ENCODE results near the gene TRMT61A. TPM values are rescaled to one million over a fixed set of nuclear protein-coding genes. Genes with fewer than 3 reads are reported as not detected.

The TRMT61A gene
- total RNA-seq, 1 experiment from 2014 or later = 14.9 TPM

DNA sequence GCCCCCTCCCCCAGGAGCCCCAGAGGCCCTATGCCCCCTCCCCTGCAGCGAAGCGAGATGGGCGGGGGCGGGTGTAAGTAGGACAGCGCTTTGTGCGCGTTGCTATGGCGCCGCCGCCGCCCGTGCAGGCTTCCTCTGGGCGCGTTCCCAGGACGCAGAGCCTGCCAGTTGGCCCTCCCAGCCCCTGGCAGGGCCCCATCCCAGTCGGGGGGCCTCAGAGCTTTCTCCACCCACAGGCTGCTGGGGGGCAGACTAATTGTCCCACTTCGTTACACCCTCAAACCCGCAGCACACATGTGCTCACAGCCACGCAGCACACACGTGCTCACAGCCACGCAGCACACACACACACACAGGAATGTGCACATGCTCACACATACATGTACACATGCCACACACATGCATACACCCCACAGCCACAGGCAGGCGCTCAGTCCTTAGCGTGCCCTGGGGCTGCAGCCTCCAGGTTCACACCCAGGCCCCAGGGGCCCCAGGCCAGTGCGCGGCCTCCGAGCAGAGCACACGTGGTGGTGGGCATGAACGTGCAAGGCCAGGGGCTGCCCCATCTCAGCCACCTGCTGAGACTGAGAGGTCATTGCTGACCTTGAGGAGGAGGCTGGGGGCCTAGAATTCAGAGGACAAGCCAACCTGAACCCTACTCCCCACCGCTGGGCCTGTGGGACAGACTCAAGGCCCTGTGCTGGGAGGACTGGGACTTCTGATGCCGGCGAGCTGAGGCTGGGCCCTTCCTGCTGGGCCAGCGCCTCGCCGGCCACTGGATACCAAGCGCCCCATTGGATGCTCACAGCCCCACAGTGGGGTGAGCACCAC is 15.6 kb downstream of the TRMT61A start:
- CTCF ChIA-PET = interaction anchor here (1.2 kb wide), 1 partner anchor 24 kb away, joined by 5 read pairs; no protein-coding TSS in a partner anchor
- BruUV-seq (replicated peaks) = no TSS peak

More for the DNA sequence above, 15.6 kb downstream of the TRMT61A start:
- POLR2A ChIA-PET = interaction anchor here (2.6 kb wide), 1 partner anchor 23 kb away, joined by 12 read pairs; no protein-coding TSS in a partner anchor
- no peak overlapping the region for H3K4me2 ChIP-seq (ENCODE audit: low read length)
- H3K4me1 ChIP-seq (ENCODE audit: control insufficient read depth in 1 of 2, insufficient read depth in 2 of 2, low read length in 2 of 2) = peaks cover 31 to 40% of the 10 kb centered on the region in 2 experiments
- TF ChIP-seq POLR2AphosphoS5 (IDR thresholded peaks at IDR 0.05; ENCODE audit: low read depth, low read length) (no peak), SP1 (IDR thresholded peaks at IDR 0.05; ENCODE audit: low read depth) (no peak), REST (IDR thresholded peaks at IDR 0.05; ENCODE audit: low read depth) (no peak), CBX3 (IDR thresholded peaks at IDR 0.05; ENCODE audit: low read depth) (no peak), EGR1 (IDR thresholded peaks at IDR 0.05; ENCODE audit: low read depth) (no peak), JUND (IDR thresholded peaks at IDR 0.05) (no peak), MAX (IDR thresholded peaks at IDR 0.05) (no peak), EZH2phosphoT487 (IDR thresholded peaks at IDR 0.05; ENCODE audit: borderline replicate concordance) (no peak), ATF3 (IDR thresholded peaks at IDR 0.05) (no peak), ELF1 (IDR thresholded peaks at IDR 0.05; ENCODE audit: borderline replicate concordance, low read depth) (no peak), FOSL1 (IDR thresholded peaks at IDR 0.05; ENCODE audit: low read depth) (no peak), EZH2 (IDR thresholded peaks at IDR 0.05) (no peak), YY1 (IDR thresholded peaks at IDR 0.05; ENCODE audit: extremely low read depth, insufficient replicate concordance, low read depth, low read length) (no peak)
- no peaks in the 10 kb centered on the region for H3K36me3 ChIP-seq (ENCODE audit: control insufficient read depth in 1 of 2, insufficient read depth in 2 of 2, low read length in 2 of 2)
- H3K27ac ChIP-seq (ENCODE audit: low read depth, low read length) = no peak overlapping the region
- no peak overlapping the region for H3K4me3 ChIP-seq (replicated peaks in 1 of 2; ENCODE audit: low read depth in 1 of 2, low read length in 2 of 2)
- no peak for DNase-seq (ENCODE audit: low read depth, low spot score)
- intact Hi-C loops (cut with micrococcal nuclease) = no loop called here
- H3K9ac ChIP-seq (ENCODE audit: low read length) = no peak overlapping the region
- RAD21 ChIA-PET (ENCODE audit: low non-redundant PET in 1 of 2, low total read pairs in 2 of 2, uncharacterized antibody in 2 of 2, unreplicated experiment in 2 of 2) = no interaction called here
- no peak overlapping the region for H2AFZ ChIP-seq (ENCODE audit: low read depth, low read length, poor library complexity, severe bottlenecking)
- no peaks in the 10 kb centered on the region for H3K79me2 ChIP-seq (ENCODE audit: insufficient read depth, low read length)
- no peaks in the 10 kb centered on the region for H3K9me2 ChIP-seq (ENCODE audit: insufficient read depth)
- no peaks in the 10 kb centered on the region for H3K9me3 ChIP-seq (ENCODE audit: control insufficient read depth in 1 of 2, insufficient read depth in 1 of 2, low read depth in 1 of 2, low read length in 2 of 2)
- no peaks in the 10 kb centered on the region for H3K27me3 ChIP-seq (ENCODE audit: insufficient read depth, low read length)
- H4K20me1 ChIP-seq (ENCODE audit: insufficient read depth) = no peaks in the 10 kb centered on the region
- no peak for ATAC-seq
